GM23338 (cell line): ENCODE measurements around the gene FAM83B. TPM values are rescaled to one million over a fixed set of nuclear protein-coding genes. Genes with fewer than 3 reads are reported as not detected.

Experiments used
- ATAC-seq: fragments of 200-7000 bp; cut with Tn5 transposase; 3 replicates; pipeline ENCODE4 v1.9.1; 2020
- DNase-seq: peaks from one replicate; pipeline ENCODE4 v3.0.0-alpha.2; 2015; ENCODE audit warnings: low spot score
- H2AFZ ChIP-seq: fragments of 200-600 bp; sonication (generic); 2 replicates; pipeline ENCODE4 v1.8.0; 2016; ENCODE audit warnings: antibody characterized with exemption, mild to moderate bottlenecking, moderate library complexity
- H3F3A ChIP-seq: fragments of 200-600 bp; sonication (generic); replicated peaks from 2 replicates; pipeline ENCODE4 v1.8.0; 2017; ENCODE audit warnings: antibody characterized with exemption, mixed run types, low read depth
- H3K27ac ChIP-seq: fragments of 200-600 bp; sonication (generic); 2 replicates; pipeline ENCODE4 v1.6.1; 2016; ENCODE audit warnings: low read depth
- H3K27me3 ChIP-seq: fragments of 200-600 bp; sonication (generic); 2 replicates; pipeline ENCODE4 v1.8.0; 2016; ENCODE audit warnings: mild to moderate bottlenecking, mixed run types, moderate library complexity; ENCODE audit not compliant: insufficient read depth
- H3K36me3 ChIP-seq: fragments of 200-600 bp; sonication (generic); 2 replicates; pipeline ENCODE4 v1.8.0; 2016; ENCODE audit warnings: mild to moderate bottlenecking; ENCODE audit not compliant: insufficient read depth
- H3K4me1 ChIP-seq: fragments of 200-600 bp; sonication (generic); 2 replicates; pipeline ENCODE4 v1.8.0; 2016; ENCODE audit warnings: mild to moderate bottlenecking, moderate library complexity; ENCODE audit not compliant: insufficient read depth
- H3K4me2 ChIP-seq: fragments of 200-600 bp; sonication (generic); 2 replicates; pipeline ENCODE4 v1.7.1; 2017; ENCODE audit warnings: mixed run types
- H3K4me3 ChIP-seq: fragments of 200-600 bp; sonication (generic); 2 replicates; pipeline ENCODE4 v1.6.1; 2016; ENCODE audit warnings: mixed run types
- H3K79me2 ChIP-seq: fragments of 200-600 bp; sonication (generic); replicated peaks from 2 replicates; pipeline ENCODE4 v1.8.0; 2017; ENCODE audit warnings: mild to moderate bottlenecking; ENCODE audit not compliant: insufficient read depth
- H3K9me2 ChIP-seq: fragments of 200-600 bp; sonication (generic); 2 replicates; pipeline ENCODE4 v1.8.0; 2017; ENCODE audit not compliant: insufficient read depth
- H4K20me1 ChIP-seq: fragments of 200-600 bp; sonication (generic); replicated peaks from 2 replicates; pipeline ENCODE4 v1.8.0; 2017; ENCODE audit warnings: mild to moderate bottlenecking; ENCODE audit not compliant: insufficient read depth
- H3K27ac Mint-ChIP-seq: 2 replicates; pipeline ENCODE4 v1.8.0; 2020; ENCODE audit warnings: inconsistent platforms, mild to moderate bottlenecking, moderate library complexity, mixed read lengths
- H3K27me3 Mint-ChIP-seq: 3 replicates; pipeline ENCODE4 v1.8.0; 2022; ENCODE audit warnings: low read depth, mild to moderate bottlenecking, moderate library complexity, mixed read lengths, inconsistent platforms; ENCODE audit not compliant: insufficient read depth, poor library complexity
- H3K36me3 Mint-ChIP-seq: 3 replicates; pipeline ENCODE4 v1.8.0; 2021; ENCODE audit warnings: low read depth, mild to moderate bottlenecking, inconsistent platforms, moderate library complexity, mixed read lengths
- H3K4me1 Mint-ChIP-seq: 3 replicates; pipeline ENCODE4 v1.8.0; 2020; ENCODE audit warnings: mild to moderate bottlenecking, inconsistent platforms, mixed read lengths
- H3K4me3 Mint-ChIP-seq: 3 replicates; pipeline ENCODE4 v1.8.0; 2021; ENCODE audit warnings: moderate library complexity, mild to moderate bottlenecking, inconsistent platforms, mixed read lengths
- H3K9me3 Mint-ChIP-seq: 3 replicates; pipeline ENCODE4 v1.8.0; 2020; ENCODE audit warnings: moderate library complexity, mild to moderate bottlenecking, inconsistent platforms, mixed read lengths
- CREB1 ChIP-seq: fragments of 250-450 bp; sonication (Bioruptor Pico); IDR thresholded peaks from 2 replicates; pipeline ENCODE4 v1.5.0; 2020; ENCODE audit warnings: low read depth, mild to moderate bottlenecking, moderate library complexity
- CTCF ChIP-seq, 2 experiments: fragments of 200-600 bp in 1 of 2; sonication (generic) in 1 of 2; conservative IDR thresholded peaks; 2 replicates each; pipeline versions ENCODE4 v1.5.1 to v1.6.1; 2016 to 2017; ENCODE audit warnings: antibody characterized with exemption in 2 of 2, low read depth in 2 of 2, mild to moderate bottlenecking in 2 of 2, moderate library complexity in 1 of 2
- ETS1 ChIP-seq: IDR thresholded peaks from 2 replicates; pipeline ENCODE4 v1.6.1; 2016; ENCODE audit warnings: antibody characterized with exemption
- EZH2 ChIP-seq: fragments of 200-600 bp; sonication (generic); IDR thresholded peaks from one replicate; pipeline ENCODE4 v1.8.0; 2017; ENCODE audit warnings: antibody characterized with exemption, mild to moderate bottlenecking, low read depth; ENCODE audit not compliant: unreplicated experiment
- EZH2phosphoT487 ChIP-seq: fragments of 200-600 bp; sonication (generic); IDR thresholded peaks from one replicate; pipeline ENCODE4 v1.8.1; 2018; ENCODE audit warnings: antibody characterized with exemption; ENCODE audit not compliant: unreplicated experiment
- JUNB ChIP-seq: IDR thresholded peaks from one replicate; pipeline ENCODE4 v1.6.1; 2016; ENCODE audit warnings: antibody characterized with exemption; ENCODE audit not compliant: unreplicated experiment
- NANOG ChIP-seq: IDR thresholded peaks from 2 replicates; pipeline ENCODE4 v1.6.1; 2016; ENCODE audit warnings: antibody characterized with exemption, borderline replicate concordance
- POLR2AphosphoS5 ChIP-seq: IDR thresholded peaks from 2 replicates; pipeline ENCODE4 v1.6.1; 2016; ENCODE audit warnings: antibody characterized with exemption, low read depth
- REST ChIP-seq: IDR thresholded peaks from one replicate; pipeline ENCODE4 v1.6.1; 2018; ENCODE audit warnings: antibody characterized with exemption; ENCODE audit not compliant: unreplicated experiment
- STAT1 ChIP-seq: IDR thresholded peaks from one replicate; pipeline ENCODE4 v1.6.1; 2016; ENCODE audit warnings: antibody characterized with exemption; ENCODE audit not compliant: unreplicated experiment
- ZNF114 ChIP-seq: fragments of 250-450 bp; sonication (Bioruptor Pico); IDR thresholded peaks from 2 replicates; pipeline ENCODE4 v1.5.0; 2020; ENCODE audit warnings: mild to moderate bottlenecking, moderate library complexity
- ZNF331 ChIP-seq: fragments of 250-450 bp; sonication (Bioruptor Pico); IDR thresholded peaks from 2 replicates; pipeline ENCODE4 v1.5.0; 2020; ENCODE audit warnings: low read depth, mild to moderate bottlenecking, moderate library complexity
- polyA plus RNA-seq: library from polyadenylated mRNA; unstranded; fragments of >200 nt; fragmentation: Nextera tagmentation; extraction: Ambion mirVana; gene quantifications from 2 replicates; pipeline ENCODE4 v1.2.1, GENCODE V29; 2016
- total RNA-seq: library from RNA; depleted of rRNA; stranded (reverse); fragments of >200 nt; shearing (Covaris generic); gene quantifications from 2 replicates; pipeline ENCODE4 v1.2.3, GENCODE V29; 2014

Gene FAM83B
- total and polyA plus RNA-seq, 2 experiments from 2014 or later: 1.4 to 7.7 TPM

GRCh38 chr6:54935739-54936138 is 89.2 kb downstream of the FAM83B start:
- Mint-ChIP-seq H3K27me3 (no peaks in the 10 kb centered on the region), H3K4me1 (no peaks in the 10 kb centered on the region), H3K27ac (no peak overlapping the region), H3K36me3 (peaks cover 18% of the 10 kb centered on the region; the same call in 2 of the 3 replicates), H3K9me3 (peaks cover 15% of the 10 kb centered on the region), H3K4me3 (no peak overlapping the region)
- peak; percentile 13 for DNase-seq
- H3K36me3 ChIP-seq: no peaks in the 10 kb centered on the region
- no peaks in the 10 kb centered on the region for H4K20me1 ChIP-seq
- no peak overlapping the region for H3K4me3 ChIP-seq
- H3K79me2 ChIP-seq: no peaks in the 10 kb centered on the region
- no peaks in the 10 kb centered on the region for H3F3A ChIP-seq
- ATAC-seq: no peak
- H3K4me1 ChIP-seq: peaks cover 5% of the 10 kb centered on the region; the same call in 1 of the 2 replicates
- H3K9me2 ChIP-seq: peaks cover 5% of the 10 kb centered on the region
- H2AFZ ChIP-seq: no peak overlapping the region
- no peak overlapping the region for H3K27ac ChIP-seq
- TF ChIP-seq STAT1 (no peak), REST (no peak), ZNF114 (no peak), NANOG (no peak), JUNB (no peak), POLR2AphosphoS5 (no peak)
- H3K27me3 ChIP-seq: no peaks in the 10 kb centered on the region
- no peak overlapping the region for H3K4me2 ChIP-seq

- Histone ChIP-seq H3K4me2 (no peak overlapping the region), H3K79me2 (no peaks in the 10 kb centered on the region), H3K27ac (no peak overlapping the region), H3K36me3 (no peaks in the 10 kb centered on the region), H3K9me2 (peaks cover 5% of the 10 kb centered on the region), H3K4me3 (no peak overlapping the region), H3K27me3 (no peaks in the 10 kb centered on the region), H3K4me1 (peaks cover 5% of the 10 kb centered on the region; the same call in 1 of the 2 replicates), H3F3A (no peaks in the 10 kb centered on the region), H2AFZ (no peak overlapping the region), H4K20me1 (no peaks in the 10 kb centered on the region)
- H3K27ac Mint-ChIP-seq: no peak overlapping the region
- H3K9me3 Mint-ChIP-seq: peaks cover 14% of the 10 kb centered on the region
- H3K4me1 Mint-ChIP-seq: no peaks in the 10 kb centered on the region
- H3K36me3 Mint-ChIP-seq: peaks cover 20% of the 10 kb centered on the region; the same call in 2 of the 3 replicates
- no peak overlapping the region for H3K4me3 Mint-ChIP-seq
- ATAC-seq (no peak), DNase-seq (no peak)
- no peaks in the 10 kb centered on the region for H3K27me3 Mint-ChIP-seq
- no peak for TF ChIP-seq REST
- TF ChIP-seq CREB1 (CRISPR knock-in tag): no peak
- TF ChIP-seq JUNB: no peak
- no peak for TF ChIP-seq ETS1
- TF ChIP-seq EZH2phosphoT487: no peak
- no peak for TF ChIP-seq EZH2
- no peak for TF ChIP-seq CTCF (conservative IDR thresholded peaks at IDR 0.05; ENCODE audit: low read depth in 2 of 2)
- TF ChIP-seq ZNF331 (CRISPR knock-in tag): no peak
- TF ChIP-seq NANOG: no peak
- no peak for TF ChIP-seq POLR2AphosphoS5
- TF ChIP-seq ZNF114: no peak
Observed at GRCh38 chr6:54937371-54937770, 90.8 kb downstream of the FAM83B start.
